Uterus (tissue), 4 donors: Measurements from ENCODE around the gene MRPS7. TPM values are rescaled to one million over a fixed set of nuclear protein-coding genes. Genes with fewer than 3 reads are reported as not detected.
"Not testable (repeated sequence)": the region's sequence is repeated elsewhere in the genome, so short reads cannot be mapped to it uniquely, and the experiment has no call there.

Experiments used
- DNase-seq, 2 donors: peaks; one replicate each; pipeline ENCODE4 v3.0.0-alpha.2; 2019 to 2020
- H3K27ac ChIP-seq, 2 donors: fragments of 200-600 bp; sonication (generic); 1 replicate in 1 of 2; 2 replicates in 1 of 2; pipeline ENCODE4 v1.5.1; 2016 to 2018
- H3K27me3 ChIP-seq, 2 donors: fragments of 200-600 bp; sonication (generic); one replicate each; pipeline ENCODE4 v1.5.1; 2018 to 2019; ENCODE audit warnings: control low read depth in 1 of 2
- H3K36me3 ChIP-seq, 2 donors: fragments of 200-600 bp; sonication (generic); one replicate each; pipeline ENCODE4 v1.5.1; 2019; ENCODE audit warnings: control low read depth in 1 of 2
- H3K4me1 ChIP-seq, 2 donors: fragments of 200-600 bp; sonication (generic); one replicate each; pipeline ENCODE4 v1.5.1; 2018 to 2019; ENCODE audit warnings: control low read depth in 1 of 2
- H3K4me3 ChIP-seq, 2 donors: fragments of 200-600 bp; sonication (generic); 1 replicate in 1 of 2; 2 replicates in 1 of 2; pipeline ENCODE4 v1.5.1; 2018 to 2019; ENCODE audit warnings: mild to moderate bottlenecking in 1 of 2
- H3K9me3 ChIP-seq, 2 donors: fragments of 200-600 bp; sonication (generic); one replicate each; pipeline ENCODE4 v1.5.1; 2019; ENCODE audit warnings: control low read depth in 1 of 2
- CTCF ChIP-seq, 4 experiments: fragments of 200-600 bp in 2 of 4; fragments of 450-650 bp in 2 of 4; sonication (generic) in 2 of 4; IDR thresholded peaks; one replicate each; pipeline ENCODE4 v1.5.1; 2016 to 2019; ENCODE audit warnings: antibody characterized with exemption in 4 of 4, mild to moderate bottlenecking in 2 of 4, moderate library complexity in 1 of 4
- POLR2A ChIP-seq, 2 donors: fragments of 450-650 bp; IDR thresholded peaks; one replicate each; pipeline ENCODE4 v1.6.1; 2016; ENCODE audit warnings: antibody characterized with exemption in 2 of 2, mild to moderate bottlenecking in 1 of 2, moderate library complexity in 1 of 2
- intact Hi-C: fragments of 100-400 bp; cut with DNase I; formaldehyde crosslinking; loops from one replicate; pipeline ENCODE4 v1.15.1; 2023; ENCODE audit warnings: low total_unique reads
- total RNA-seq, 4 donors: library from RNA; depleted of rRNA in 3 of 4; stranded (reverse); fragments of >200 nt in 3 of 4; gene quantifications; one replicate each; pipeline versions ENCODE4 v1.1.0 to v1.2.4, GENCODE V29; 2014 to 2023
- donor health status: DM: yes; HTN: yes; CAD: no.

MRPS7 gene
- total RNA-seq, 4 donors from 2014 or later = 13.1 to 42.1 (median 33.0) TPM

GRCh38 chr17:75277664-75278071 is 16.0 kb downstream of the MRPS7 start:
- H3K9me3 ChIP-seq = no peaks in the 10 kb centered on the region
- H3K36me3 ChIP-seq = no peaks in the 10 kb centered on the region
- TF ChIP-seq CTCF (IDR thresholded peaks at IDR 0.05) = no peak
- TF ChIP-seq POLR2A (IDR thresholded peaks at IDR 0.05) = no peak
- H3K27me3 ChIP-seq = no peaks in the 10 kb centered on the region
- no peak overlapping the region for H3K27ac ChIP-seq
- no peak overlapping the region for H3K4me3 ChIP-seq
- intact Hi-C loops = no loop called here
- H3K4me1 ChIP-seq = peaks cover 0 to 1% of the 10 kb centered on the region in 2 donors
- no peak for DNase-seq

GRCh38 chr17:75280189-75280588 is 18.5 kb downstream of the MRPS7 start:
- H3K9me3 ChIP-seq, H3K4me1 ChIP-seq, H3K27me3 ChIP-seq, H3K4me3 ChIP-seq, intact Hi-C loops, H3K27ac ChIP-seq, DNase-seq, H3K36me3 ChIP-seq: not testable (repeated sequence)

- Histone ChIP-seq H3K9me3 (no peaks in the 10 kb centered on the region), H3K4me3 (no peak overlapping the region), H3K27me3 (no peaks in the 10 kb centered on the region), H3K36me3 (no peaks in the 10 kb centered on the region), H3K27ac (no peak overlapping the region), H3K4me1 (no peaks in the 10 kb centered on the region)
- intact Hi-C loops = loop anchor here (5.0 kb wide), 1 partner anchor 232 kb away; the partner anchor contains the start of genes CASKIN2 and TSEN54
- no peak for DNase-seq
- no peak for TF ChIP-seq POLR2A (IDR thresholded peaks at IDR 0.05)
- TF ChIP-seq CTCF (IDR thresholded peaks at IDR 0.05) = no peak
Measured at GRCh38 chr17:75285123-75285522, 23.4 kb downstream of the MRPS7 start.

GRCh38 chr17:75287221-75287620 is 25.5 kb downstream of the MRPS7 start:
- no peaks in the 10 kb centered on the region for H3K9me3 ChIP-seq
- no peak overlapping the region for H3K27ac ChIP-seq
- intact Hi-C loops = loop anchor here (5.0 kb wide), 1 partner anchor 230 kb away; the partner anchor contains the start of genes CASKIN2 and TSEN54
- H3K27me3 ChIP-seq = no peaks in the 10 kb centered on the region
- no peaks in the 10 kb centered on the region for H3K4me1 ChIP-seq
- H3K4me3 ChIP-seq = no peak overlapping the region
- TF ChIP-seq POLR2A (IDR thresholded peaks at IDR 0.05) (no peak), CTCF (IDR thresholded peaks at IDR 0.05) (no peak)
- no peaks in the 10 kb centered on the region for H3K36me3 ChIP-seq
- DNase-seq = no peak

GRCh38 chr17:75288359-75288758 is 26.7 kb downstream of the MRPS7 start:
- TF ChIP-seq POLR2A (IDR thresholded peaks at IDR 0.05) = no peak
- no peak for TF ChIP-seq CTCF (IDR thresholded peaks at IDR 0.05)
- no peaks in the 10 kb centered on the region for H3K4me1 ChIP-seq
- H3K27ac ChIP-seq = peak overlapping the region in 1 of 2 donors; percentile 97

GRCh38 chr17:75288770-75289114 is 27.1 kb downstream of the MRPS7 start:
- intact Hi-C loops = loop anchor here (5.0 kb wide), 1 partner anchor 229 kb away; the partner anchor contains the start of genes CASKIN2 and TSEN54
- H3K36me3 ChIP-seq = no peaks in the 10 kb centered on the region
- DNase-seq = no peak
- no peaks in the 10 kb centered on the region for H3K9me3 ChIP-seq
- H3K27ac ChIP-seq = peak overlapping the region; percentile 95 to 97
- H3K4me3 ChIP-seq = peak overlapping the region; percentile 76 to 84
- no peak for TF ChIP-seq POLR2A (IDR thresholded peaks at IDR 0.05)
- TF ChIP-seq CTCF (IDR thresholded peaks at IDR 0.05) = no peak
- no peaks in the 10 kb centered on the region for H3K4me1 ChIP-seq
- H3K27me3 ChIP-seq = no peaks in the 10 kb centered on the region

More at GRCh38 chr17:75288359-75288758, 26.7 kb downstream of the MRPS7 start:
- H3K4me3 ChIP-seq = peak overlapping the region; percentile 76 to 84
- H3K9me3 ChIP-seq = no peaks in the 10 kb centered on the region
- H3K27me3 ChIP-seq = no peaks in the 10 kb centered on the region
- H3K36me3 ChIP-seq = no peaks in the 10 kb centered on the region
- intact Hi-C loops = loop anchor here (5.0 kb wide), 1 partner anchor 229 kb away; the partner anchor contains the start of genes CASKIN2 and TSEN54
- DNase-seq = no peak
